HepG2 (cell line): ENCODE results near the gene ANKRD1. TPM values are rescaled to one million over a fixed set of nuclear protein-coding genes. Genes with fewer than 3 reads are reported as not detected.

ENCODE experiments used
- ATAC-seq: fragments of 200-7000 bp; cut with Tn5 transposase; 3 replicates; pipeline ENCODE4 v1.9.1; 2020; ENCODE audit warnings: mild to moderate bottlenecking, moderate library complexity
- BruUV-seq: library from RNA; stranded (reverse); fragments of 400-500 nt; replicated peaks from 2 replicates; lab custom pipeline; 2021; lab: Mats Ljungman, UMichigan
- CTCF ChIA-PET: fragments of 300-600 bp; formaldehyde crosslinking; extraction: SDS; loops from one replicate; lab custom pipeline; 2021; ENCODE audit warnings: low total read pairs, inconsistent platforms, low intra/inter-chr PET ratio; lab: Yijun Ruan, JAX
- POLR2A ChIA-PET: fragments of 350-600 bp; sonication (Branson Sonifier 250); formaldehyde crosslinking; loops from one replicate; lab custom pipeline; 2020; ENCODE audit warnings: antibody characterized with exemption, inconsistent platforms; lab: Yijun Ruan, JAX
- DNase-seq: peaks from one replicate; pipeline ENCODE4 v3.0.0-alpha.2; 2015; ENCODE audit warnings: low spot score
- FAIRE-seq: peaks from 3 replicates; lab custom pipeline; 2011; peaks lifted over from hg19 to GRCh38; lab: Jason Lieb, UNC
- H2AFZ ChIP-seq: one replicate; pipeline ENCODE4 v1.6.1; 2011; ENCODE audit warnings: low read length, inconsistent platforms
- H3K27ac ChIP-seq: fragments of 300-600 bp; 3 replicates; pipeline ENCODE4 v1.8.0; 2011; ENCODE audit warnings: mixed run types, mild to moderate bottlenecking, mixed read lengths, low read length, inconsistent platforms; ENCODE audit not compliant: insufficient read depth; ENCODE audit errors: extremely low read length
- H3K27me3 ChIP-seq, 2 experiments: fragments of 200-600 bp in 1 of 2; 2 replicates in 1 of 2; 3 replicates in 1 of 2; pipeline versions ENCODE4 v1.6.0 to v1.8.0; 2011; ENCODE audit warnings: low read length in 2 of 2, mild to moderate bottlenecking in 2 of 2, moderate library complexity in 2 of 2, inconsistent platforms in 1 of 2; ENCODE audit not compliant: insufficient read depth in 2 of 2, control insufficient read depth in 1 of 2
- H3K36me3 ChIP-seq, 2 experiments: fragments of 200-600 bp in 1 of 2; replicated peaks in 1 of 2; 2 replicates in 1 of 2; 3 replicates in 1 of 2; pipeline versions ENCODE4 v1.5.1 to v1.8.0; 2011; ENCODE audit warnings: low read length in 2 of 2, inconsistent platforms in 1 of 2; ENCODE audit not compliant: insufficient read depth in 2 of 2, control insufficient read depth in 1 of 2
- H3K4me1 ChIP-seq: 2 replicates; pipeline ENCODE4 v1.5.1; 2012; ENCODE audit warnings: low read length, inconsistent platforms; ENCODE audit not compliant: insufficient read depth
- H3K4me2 ChIP-seq: 2 replicates; pipeline ENCODE4 v1.6.0; 2011; ENCODE audit warnings: low read depth, low read length, inconsistent platforms
- H3K4me3 ChIP-seq, 3 experiments: fragments of 200-600 bp in 1 of 3; sonication (generic), shearing (Covaris generic) in 1 of 3; replicated peaks in 1 of 3; 2 replicates each; pipeline ENCODE4 v1.5.1; 2011 to 2016; ENCODE audit warnings: low read length in 3 of 3, inconsistent platforms in 2 of 3, low read depth in 2 of 3, mild to moderate bottlenecking in 2 of 3, control low read depth in 1 of 3, mixed read lengths in 1 of 3; ENCODE audit not compliant: insufficient read depth in 1 of 3
- H3K79me2 ChIP-seq: one replicate; pipeline ENCODE4 v1.6.1; 2011; ENCODE audit warnings: low read length, inconsistent platforms; ENCODE audit not compliant: insufficient read depth
- H3K9ac ChIP-seq: 2 replicates; pipeline ENCODE4 v1.6.0; 2011; ENCODE audit warnings: mild to moderate bottlenecking, low read depth, low read length, inconsistent platforms; ENCODE audit not compliant: insufficient read depth
- H3K9me3 ChIP-seq: 2 replicates; pipeline ENCODE4 v1.5.1; 2012; ENCODE audit warnings: mild to moderate bottlenecking, low read length
- H4K20me1 ChIP-seq: 2 replicates; pipeline ENCODE4 v1.6.0; 2011; ENCODE audit warnings: inconsistent platforms, mild to moderate bottlenecking, low read length, moderate library complexity; ENCODE audit not compliant: insufficient read depth
- ARID2 ChIP-seq: sonication (generic); formaldehyde crosslinking; IDR thresholded peaks from 2 replicates; pipeline ENCODE4 v1.8.1; 2022; ENCODE audit warnings: mild to moderate bottlenecking, missing genetic modification reagents, borderline replicate concordance
- ELF4 ChIP-seq: sonication (generic); formaldehyde crosslinking; IDR thresholded peaks from 2 replicates; pipeline ENCODE4 v1.5.0; 2020; ENCODE audit warnings: missing genetic modification reagents, mild to moderate bottlenecking, moderate library complexity, borderline replicate concordance
- ETV6 ChIP-seq: sonication (generic); formaldehyde crosslinking; conservative IDR thresholded peaks from 2 replicates; pipeline ENCODE4 v1.4.0; 2020; ENCODE audit warnings: missing genetic modification reagents
- SNRNP70 ChIP-seq: fragments of 200-400 bp; formaldehyde crosslinking; IDR thresholded peaks from 2 replicates; pipeline ENCODE4 v1.6.1; 2017; ENCODE audit warnings: mild to moderate bottlenecking, low read depth, low read length, moderate library complexity
- ZBTB43 ChIP-seq: sonication (generic); formaldehyde crosslinking; conservative IDR thresholded peaks from 2 replicates; pipeline ENCODE4 v1.4.0; 2020; ENCODE audit warnings: missing genetic modification reagents
- ZNF337 ChIP-seq: sonication (generic); formaldehyde crosslinking; IDR thresholded peaks from 2 replicates; pipeline ENCODE4 v1.5.1; 2020; ENCODE audit warnings: missing genetic modification reagents, low read depth, mild to moderate bottlenecking, borderline replicate concordance
- ZNF576 ChIP-seq: sonication (generic); formaldehyde crosslinking; IDR thresholded peaks from 2 replicates; pipeline ENCODE4 v1.4.0; 2020; ENCODE audit warnings: mild to moderate bottlenecking, missing genetic modification reagents
- ZNF646 ChIP-seq: sonication (generic); formaldehyde crosslinking; IDR thresholded peaks from 2 replicates; pipeline ENCODE4 v1.9.0; 2021; ENCODE audit warnings: mild to moderate bottlenecking, missing genetic modification reagents
- WGBS: methylation state at CpG from one replicate; pipeline ENCODE4 v1.1.6; 2017; ENCODE audit warnings: low lambda C conversion rate; 5-methylcytosine and 5-hydroxymethylcytosine counted together
- in situ Hi-C: cut with HindIII; loops from 2 replicates; pipeline ENCODE4 v1.10.0; 2017; ENCODE audit warnings: low pct_unique_long_range_greater_than_20kb; ENCODE audit not compliant: extremely low pct_ligation_motif_present
- intact Hi-C: fragments of 100-400 bp; cut with micrococcal nuclease; formaldehyde crosslinking; loops from one replicate; pipeline ENCODE4 v1.10.0; 2022; ENCODE audit not compliant: unreplicated experiment
- polyA plus RNA-seq, 8 experiments: library from polyadenylated mRNA; depleted of rRNA in 3 of 8; stranded (reverse) in 7 of 8; unstranded in 1 of 8; fragments of >200 nt; fragmentation: Illumina TruSeq in 4 of 8; extraction: Trizol in 4 of 8; gene quantifications; 2 replicates each; pipeline versions ENCODE4 v1.2.1 to v1.2.3, GENCODE V29; 2011 to 2016; ENCODE audit warnings: low read depth in 4 of 8, missing spikeins in 1 of 8, mixed read lengths in 1 of 8; ENCODE audit not compliant: insufficient read depth in 1 of 8
- total RNA-seq, 5 experiments: library from RNA; depleted of rRNA; stranded (reverse); fragments of >200 nt; fragmentation: Illumina TruSeq; extraction: Trizol; gene quantifications; 2 replicates each; pipeline ENCODE4 v1.2.3, GENCODE V29; 2016; ENCODE audit warnings: low read depth in 1 of 5

ANKRD1 gene
- total and polyA plus RNA-seq, 2 of the 13 experiments (the other 11 are each of a cell fraction or from before 2014, with no cell fraction given), result 19.4 to 41.8 TPM

GRCh38 chr10:90885176-90885575, 35.7 kb downstream of the ANKRD1 start:
- FAIRE-seq, result no peak
- POLR2A ChIA-PET, result no interaction called here
- intact Hi-C loops, result no loop called here

GRCh38 chr10:90884431-90884830, 36.5 kb downstream of the ANKRD1 start:
- no peaks in the 10 kb centered on the region for H4K20me1 ChIP-seq
- CTCF ChIA-PET, result no interaction called here
- H2AFZ ChIP-seq, result no peak overlapping the region
- DNase-seq (no peak), ATAC-seq (no peak), FAIRE-seq (no peak)
- no peaks in the 10 kb centered on the region for H3K27me3 ChIP-seq
- H3K27ac ChIP-seq, result no peak overlapping the region
- in situ Hi-C loops, result loop anchor here (25.0 kb wide), 1 partner anchor 503 kb away; no protein-coding TSS in a partner anchor
- no TSS peak for BruUV-seq
- H3K4me1 ChIP-seq, result no peaks in the 10 kb centered on the region
- POLR2A ChIA-PET, result no interaction called here
- no peak overlapping the region for H3K9ac ChIP-seq
- H3K79me2 ChIP-seq, result no peaks in the 10 kb centered on the region
- H3K4me3 ChIP-seq, result no peak overlapping the region
- intact Hi-C loops, result no loop called here
- H3K36me3 ChIP-seq, result peaks cover 11 to 57% of the 10 kb centered on the region in 2 experiments
- H3K9me3 ChIP-seq, result no peaks in the 10 kb centered on the region
- 95% methylated on average over 3 of the region's 3 CpGs for WGBS
- H3K4me2 ChIP-seq, result no peak overlapping the region
- no peak for TF ChIP-seq ZNF337 (CRISPR knock-in tag)
- TF ChIP-seq ZNF576, result no peak
- TF ChIP-seq ARID2 (CRISPR knock-in tag), result no peak
- no peak for TF ChIP-seq ZNF646 (CRISPR knock-in tag)
- TF ChIP-seq ZBTB43 (CRISPR knock-in tag), result no peak
- no peak for TF ChIP-seq ETV6 (CRISPR knock-in tag)

More at GRCh38 chr10:90885176-90885575, 35.7 kb downstream of the ANKRD1 start:
- TF ChIP-seq ELF4 (CRISPR knock-in tag), result no peak
- no peak for TF ChIP-seq SNRNP70
- TF ChIP-seq, all 625 proteins: peak for 0
- 100% methylated on average over 1 of the region's 1 CpG for WGBS
- H4K20me1 ChIP-seq, result no peaks in the 10 kb centered on the region
- CTCF ChIA-PET, result no interaction called here
- in situ Hi-C loops, result loop anchor here (25.0 kb wide), 1 partner anchor 502 kb away; no protein-coding TSS in a partner anchor
- no peak overlapping the region for H2AFZ ChIP-seq
- no peak for DNase-seq
- no peak overlapping the region for H3K4me3 ChIP-seq
- no peak for ATAC-seq
- no TSS peak for BruUV-seq
- no peak overlapping the region for H3K4me2 ChIP-seq
- no peak overlapping the region for H3K9ac ChIP-seq
- H3K9me3 ChIP-seq, result no peaks in the 10 kb centered on the region
- H3K79me2 ChIP-seq, result no peaks in the 10 kb centered on the region
- H3K27ac ChIP-seq, result no peak overlapping the region
- H3K36me3 ChIP-seq, result peaks cover 11 to 59% of the 10 kb centered on the region in 2 experiments
- no peaks in the 10 kb centered on the region for H3K27me3 ChIP-seq
- H3K4me1 ChIP-seq, result no peaks in the 10 kb centered on the region
